NCI-H524 treated with DMSO at 0.1 percent for 48 hours (cell line): ENCODE results near the gene VAPB.

ENCODE experiments used
- DNase-seq: peaks from one replicate; lab custom pipeline; 2025; lab: John Stamatoyannopoulos, UW

VAPB gene

GRCh38 chr20:58378704-58379103, 10.3 kb upstream of the VAPB start:
- DNase-seq = no peak

- DNase-seq = no peak
Observed at GRCh38 chr20:58381627-58382026, 7.4 kb upstream of the VAPB start.

GRCh38 chr20:58382096-58382495, 6.9 kb upstream of the VAPB start:
- no peak for DNase-seq

- no peak for DNase-seq
Observed at GRCh38 chr20:58384821-58385220, 4.2 kb upstream of the VAPB start.

GRCh38 chr20:58388028-58388601, 914 bp upstream of the VAPB start:
- DNase-seq = no peak

- no peak for DNase-seq
Observed at GRCh38 chr20:58389324-58389967, 417 bp downstream of the VAPB start.

GRCh38 chr20:58389968-58390658, 1.1 kb downstream of the VAPB start:
- no peak for DNase-seq

- no peak for DNase-seq
Observed at GRCh38 chr20:58390659-58391035, 1.6 kb downstream of the VAPB start.

- DNase-seq = no peak
Observed at GRCh38 chr20:58392286-58392685, 3.3 kb downstream of the VAPB start.

GRCh38 chr20:58393299-58393698, 4.3 kb downstream of the VAPB start:
- DNase-seq = no peak

GRCh38 chr20:58394801-58395200, 5.8 kb downstream of the VAPB start:
- no peak for DNase-seq

GRCh38 chr20:58395604-58396003, 6.6 kb downstream of the VAPB start:
- no peak for DNase-seq

GRCh38 chr20:58397429-58397828, 8.4 kb downstream of the VAPB start:
- no peak for DNase-seq

- DNase-seq = no peak
Observed at GRCh38 chr20:58398254-58398653, 9.2 kb downstream of the VAPB start.

- DNase-seq = no peak
Observed at GRCh38 chr20:58399926-58400325, 10.9 kb downstream of the VAPB start.

GRCh38 chr20:58401162-58401561, 12.1 kb downstream of the VAPB start:
- DNase-seq = no peak

- DNase-seq = no peak
Observed at GRCh38 chr20:58402305-58402704, 13.3 kb downstream of the VAPB start.

GRCh38 chr20:58402827-58403226, 13.8 kb downstream of the VAPB start:
- no peak for DNase-seq

- DNase-seq = no peak
Observed at GRCh38 chr20:58403272-58403671, 14.2 kb downstream of the VAPB start.

- no peak for DNase-seq
Observed at GRCh38 chr20:58405504-58406291, 16.7 kb downstream of the VAPB start.

- no peak for DNase-seq
Observed at GRCh38 chr20:58406422-58407001, 17.5 kb downstream of the VAPB start.

GRCh38 chr20:58407201-58407873, 18.3 kb downstream of the VAPB start:
- DNase-seq = no peak
